Panc1 (cell line): ENCODE results near the gene LTA4H. TPM values are rescaled to one million over a fixed set of nuclear protein-coding genes. Genes with fewer than 3 reads are reported as not detected.

Experiments used
- ATAC-seq: fragments of 200-7000 bp; cut with Tn5 transposase; 2 replicates; pipeline ENCODE4 v1.9.1; 2020; ENCODE audit warnings: mild to moderate bottlenecking, moderate library complexity
- BruUV-seq: library from RNA; stranded (reverse); fragments of 400-500 nt; replicated peaks from 2 replicates; lab custom pipeline; 2021; lab: Mats Ljungman, UMichigan
- CTCF ChIA-PET: fragments of 300-600 bp; sonication (Branson Sonifier 250); formaldehyde crosslinking; loops from one replicate; lab custom pipeline; 2022; ENCODE audit warnings: antibody characterized with exemption; lab: Charles Lee
- POLR2A ChIA-PET: fragments of 300-600 bp; sonication (Branson Sonifier 250); formaldehyde crosslinking; loops from one replicate; lab custom pipeline; 2022; ENCODE audit warnings: antibody characterized with exemption; lab: Charles Lee
- DNase-seq: peaks from one replicate; pipeline ENCODE4 v3.0.0-alpha.2; 2010; ENCODE audit warnings: low read depth, low spot score
- H3K27ac ChIP-seq: 2 replicates; pipeline ENCODE4 v1.5.1; 2011; ENCODE audit warnings: mild to moderate bottlenecking, low read length, inconsistent platforms
- H3K27me3 ChIP-seq: fragments of 200-500 bp; sonication (Bioruptor generic); 2 replicates; pipeline ENCODE4 v1.6.0; 2014; ENCODE audit warnings: low read length, inconsistent platforms; ENCODE audit not compliant: control insufficient read depth, insufficient read depth
- H3K36me3 ChIP-seq: fragments of 200-500 bp; sonication (Bioruptor generic); 2 replicates; pipeline ENCODE4 v1.5.1; 2014; ENCODE audit warnings: inconsistent platforms, mild to moderate bottlenecking, low read length, moderate library complexity; ENCODE audit not compliant: control insufficient read depth, insufficient read depth
- H3K4me1 ChIP-seq: 2 replicates; pipeline ENCODE4 v1.5.1; 2011; ENCODE audit warnings: inconsistent platforms, mild to moderate bottlenecking, low read length, moderate library complexity; ENCODE audit not compliant: control insufficient read depth, insufficient read depth
- H3K4me3 ChIP-seq, 2 experiments: 2 replicates each; pipeline ENCODE4 v1.5.1; 2011 to 2012; ENCODE audit warnings: low read depth in 2 of 2, low read length in 2 of 2, mild to moderate bottlenecking in 2 of 2, inconsistent platforms in 1 of 2, moderate library complexity in 1 of 2
- H3K9me3 ChIP-seq: fragments of 200-500 bp; sonication (Bioruptor generic); 2 replicates; pipeline ENCODE4 v1.5.1; 2014; ENCODE audit warnings: low read depth, mild to moderate bottlenecking, inconsistent platforms, low read length, moderate library complexity; ENCODE audit not compliant: control insufficient read depth, insufficient read depth
- POLR2AphosphoS5 ChIP-seq: IDR thresholded peaks from 2 replicates; pipeline ENCODE4 v1.6.1; 2012; ENCODE audit warnings: mild to moderate bottlenecking, low read depth, low read length, moderate library complexity
- REST ChIP-seq, 2 experiments: IDR thresholded peaks; 2 replicates each; pipeline ENCODE4 v1.6.1; 2011 to 2012; ENCODE audit warnings: low read depth in 2 of 2, control low read depth in 1 of 2, low read length in 1 of 2, mild to moderate bottlenecking in 1 of 2, moderate library complexity in 1 of 2; ENCODE audit not compliant: insufficient read depth in 1 of 2
- SIN3A ChIP-seq: IDR thresholded peaks from 2 replicates; pipeline ENCODE4 v1.6.1; 2012; ENCODE audit warnings: low read depth, mild to moderate bottlenecking, low read length, moderate library complexity, borderline replicate concordance; ENCODE audit not compliant: insufficient read depth
- TCF7L2 ChIP-seq: IDR thresholded peaks from 2 replicates; pipeline ENCODE4 v1.6.1; 2011; ENCODE audit warnings: mild to moderate bottlenecking, low read depth, low read length, inconsistent platforms
- in situ Hi-C: cut with HindIII; loops from 2 replicates; pipeline ENCODE4 v1.10.0; 2016; ENCODE audit warnings: low sequenced_read_pairs, low pct_unique_long_range_greater_than_20kb
- intact Hi-C: fragments of 100-400 bp; cut with micrococcal nuclease; formaldehyde crosslinking; loops from one replicate; pipeline ENCODE4 v1.10.0; 2022; ENCODE audit not compliant: unreplicated experiment
- total RNA-seq: library from RNA; stranded (reverse); gene quantifications from one replicate; pipeline ENCODE4 v1.2.1, GENCODE V29; 2021; ENCODE audit not compliant: unreplicated experiment
- TF ChIP-seq, protein P1 (sequence below): fragments of 450-650 bp; IDR thresholded peaks from 2 replicates; pipeline ENCODE4 v1.5.1; 2017; ENCODE audit warnings: mild to moderate bottlenecking

Gene LTA4H
- total RNA-seq, 1 experiment from 2014 or later: 59.6 TPM

DNA sequence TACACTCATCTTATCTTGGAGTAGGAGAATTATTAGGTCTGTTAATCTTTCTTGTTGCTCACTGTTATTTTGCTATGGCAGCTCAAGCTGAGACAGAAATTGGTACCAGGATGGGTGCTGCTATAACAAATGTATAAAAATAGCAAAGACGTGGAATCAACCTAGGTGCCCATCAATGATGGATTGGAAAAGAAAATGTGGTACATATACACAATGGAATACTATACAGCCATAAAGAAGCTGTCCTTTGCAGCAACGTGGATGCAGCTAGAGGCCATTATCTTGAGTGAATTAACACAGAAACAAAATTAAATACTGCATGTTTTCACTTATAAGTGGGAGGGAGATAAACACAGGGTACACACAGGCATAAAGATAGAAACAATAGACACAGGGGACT is 14.8 kb upstream of the LTA4H start:
- H3K4me3 ChIP-seq: no peak overlapping the region
- no TSS peak for BruUV-seq
- H3K36me3 ChIP-seq: no peaks in the 10 kb centered on the region
- H3K27ac ChIP-seq: no peak overlapping the region
- intact Hi-C loops: no loop called here
- H3K27me3 ChIP-seq: no peaks in the 10 kb centered on the region
- no peaks in the 10 kb centered on the region for H3K9me3 ChIP-seq
- ChIA-PET CTCF (no interaction called here), POLR2A (no interaction called here)
- DNase-seq (no peak), ATAC-seq (no peak)
- in situ Hi-C loops: no loop called here
- no peaks in the 10 kb centered on the region; the same call in 1 of the 2 replicates for H3K4me1 ChIP-seq
- TF ChIP-seq REST (IDR thresholded peaks at IDR 0.05; ENCODE audit: insufficient read depth in 1 of 2, low read depth in 2 of 2, low read length in 1 of 2) (no peak), TCF7L2 (no peak), SIN3A (no peak), POLR2AphosphoS5 (no peak)
- TF ChIP-seq, protein P1, sequence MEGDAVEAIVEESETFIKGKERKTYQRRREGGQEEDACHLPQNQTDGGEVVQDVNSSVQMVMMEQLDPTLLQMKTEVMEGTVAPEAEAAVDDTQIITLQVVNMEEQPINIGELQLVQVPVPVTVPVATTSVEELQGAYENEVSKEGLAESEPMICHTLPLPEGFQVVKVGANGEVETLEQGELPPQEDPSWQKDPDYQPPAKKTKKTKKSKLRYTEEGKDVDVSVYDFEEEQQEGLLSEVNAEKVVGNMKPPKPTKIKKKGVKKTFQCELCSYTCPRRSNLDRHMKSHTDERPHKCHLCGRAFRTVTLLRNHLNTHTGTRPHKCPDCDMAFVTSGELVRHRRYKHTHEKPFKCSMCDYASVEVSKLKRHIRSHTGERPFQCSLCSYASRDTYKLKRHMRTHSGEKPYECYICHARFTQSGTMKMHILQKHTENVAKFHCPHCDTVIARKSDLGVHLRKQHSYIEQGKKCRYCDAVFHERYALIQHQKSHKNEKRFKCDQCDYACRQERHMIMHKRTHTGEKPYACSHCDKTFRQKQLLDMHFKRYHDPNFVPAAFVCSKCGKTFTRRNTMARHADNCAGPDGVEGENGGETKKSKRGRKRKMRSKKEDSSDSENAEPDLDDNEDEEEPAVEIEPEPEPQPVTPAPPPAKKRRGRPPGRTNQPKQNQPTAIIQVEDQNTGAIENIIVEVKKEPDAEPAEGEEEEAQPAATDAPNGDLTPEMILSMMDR: no peak

GRCh38 chr12:96049101-96049500 is 13.7 kb upstream of the LTA4H start:
- ChIA-PET CTCF (no interaction called here), POLR2A (no interaction called here)
- intact Hi-C loops (no loop called here), in situ Hi-C loops (no loop called here)
- TF ChIP-seq POLR2AphosphoS5 (no peak), TCF7L2 (no peak), REST (IDR thresholded peaks at IDR 0.05; ENCODE audit: insufficient read depth in 1 of 2, low read depth in 2 of 2, low read length in 1 of 2) (no peak), SIN3A (no peak)
- TF ChIP-seq, protein P1: no peak
- Histone ChIP-seq H3K36me3 (no peaks in the 10 kb centered on the region), H3K9me3 (no peaks in the 10 kb centered on the region), H3K4me1 (no peaks in the 10 kb centered on the region; the same call in 1 of the 2 replicates), H3K4me3 (no peak overlapping the region), H3K27ac (no peak overlapping the region), H3K27me3 (no peaks in the 10 kb centered on the region)
- no peak for ATAC-seq
- BruUV-seq: no TSS peak
- DNase-seq: no peak
